A549 (cell line): ENCODE results near the gene TENM3. TPM values are rescaled to one million over a fixed set of nuclear protein-coding genes. Genes with fewer than 3 reads are reported as not detected.
A peak's percentile ranks its signal among the peaks of the same experiment; 100 is the strongest.

Source experiments
- ATAC-seq, 2 experiments: fragments of 200-7000 bp in 1 of 2; fragments of >200 bp in 1 of 2; cut with Nextera tagmentation in 1 of 2; cut with Tn5 transposase in 1 of 2; 3 replicates each; pipeline versions ENCODE4 v1.8.0 to v1.9.1; 2018 to 2020; ENCODE audit warnings: mild to moderate bottlenecking in 1 of 2, moderate library complexity in 1 of 2
- CTCF ChIA-PET: fragments of 300-600 bp; sonication (Branson Sonifier 250); formaldehyde crosslinking; extraction: SDS; loops from one replicate; lab custom pipeline; 2021; ENCODE audit warnings: antibody characterized with exemption, inconsistent platforms; lab: Yijun Ruan, JAX
- POLR2A ChIA-PET: fragments of 350-600 bp; formaldehyde crosslinking; extraction: SDS; loops from one replicate; lab custom pipeline; 2021; ENCODE audit warnings: antibody characterized with exemption, inconsistent platforms; lab: Yijun Ruan, JAX
- DNase-seq, 2 experiments: peaks; one replicate each; pipeline versions ENCODE4 v3.0.0 to v3.0.0-alpha.2; 2011 to 2016; ENCODE audit warnings: low read depth in 1 of 2, low spot score in 1 of 2
- FAIRE-seq: peaks from 2 replicates; lab custom pipeline; 2011; peaks lifted over from hg19 to GRCh38; lab: Jason Lieb, UNC
- H3K27ac ChIP-seq, 2 experiments: fragments of >200 bp; sonication (Bioruptor Twin); formaldehyde crosslinking; 3 replicates each; pipeline ENCODE4 v1.5.1; 2016 to 2017
- H3K4me1 ChIP-seq: fragments of >200 bp; sonication (Bioruptor Twin); formaldehyde crosslinking; 3 replicates; pipeline ENCODE4 v1.6.1; 2016
- H3K4me2 ChIP-seq: fragments of >200 bp; sonication (Bioruptor Twin); formaldehyde crosslinking; 3 replicates; pipeline ENCODE4 v1.6.1; 2016
- H3K4me3 ChIP-seq: fragments of >200 bp; sonication (Bioruptor Twin); formaldehyde crosslinking; 3 replicates; pipeline ENCODE4 v1.5.1; 2016
- H3K9me3 ChIP-seq: fragments of >200 bp; sonication (Bioruptor Twin); formaldehyde crosslinking; 3 replicates; pipeline ENCODE4 v1.6.1; 2016
- BHLHE40 ChIP-seq: IDR thresholded peaks from 2 replicates; pipeline ENCODE4 v1.6.1; 2012; ENCODE audit warnings: low read depth, low read length, inconsistent platforms
- CBX2 ChIP-seq: fragments of 200-600 bp; sonication (generic); IDR thresholded peaks from 2 replicates; pipeline ENCODE4 v1.6.1; 2016; ENCODE audit warnings: low read depth, mild to moderate bottlenecking, borderline replicate concordance
- CBX8 ChIP-seq: fragments of 200-600 bp; sonication (generic); IDR thresholded peaks from 2 replicates; pipeline ENCODE4 v1.6.1; 2016
- CEBPB ChIP-seq, 2 experiments: fragments of >200 bp in 1 of 2; sonication (Bioruptor Twin) in 1 of 2; formaldehyde crosslinking in 1 of 2; IDR thresholded peaks; 2 replicates each; pipeline ENCODE4 v1.6.1; 2012 to 2016
- CHD2 ChIP-seq: fragments of 150-350 bp; IDR thresholded peaks from 2 replicates; pipeline ENCODE4 v1.6.1; 2014; ENCODE audit warnings: low read length; ENCODE audit not compliant: partially characterized antibody
- FOSB ChIP-seq: fragments of 250-450 bp; sonication (Bioruptor Pico); IDR thresholded peaks from 2 replicates; pipeline ENCODE4 v1.5.0; 2020; ENCODE audit warnings: mild to moderate bottlenecking, moderate library complexity
- GATA3 ChIP-seq: IDR thresholded peaks from 2 replicates; pipeline ENCODE4 v1.6.1; 2012; ENCODE audit warnings: borderline replicate concordance
- JUN ChIP-seq, 2 experiments: fragments of >200 bp; sonication (Bioruptor Twin); formaldehyde crosslinking; IDR thresholded peaks; 2 replicates in 1 of 2; 3 replicates in 1 of 2; pipeline ENCODE4 v1.6.1; 2016 to 2017
- MAFK ChIP-seq: fragments of 450-650 bp; IDR thresholded peaks from 2 replicates; pipeline ENCODE4 v1.6.1; 2014; ENCODE audit not compliant: partially characterized antibody
- MAZ ChIP-seq: fragments of 150-350 bp; IDR thresholded peaks from 2 replicates; pipeline ENCODE4 v1.6.1; 2014; ENCODE audit warnings: antibody characterized with exemption, low read depth, low read length, borderline replicate concordance
- NFE2L2 ChIP-seq: fragments of 150-350 bp; conservative IDR thresholded peaks from 2 replicates; pipeline ENCODE4 v1.6.1; 2014; ENCODE audit warnings: low read length
- NPAS2 ChIP-seq: fragments of 250-450 bp; sonication (Bioruptor Pico); IDR thresholded peaks from 2 replicates; pipeline ENCODE4 v1.8.0; 2022; ENCODE audit warnings: mild to moderate bottlenecking, moderate library complexity, borderline replicate concordance
- NR3C1 ChIP-seq: fragments of >200 bp; sonication (Bioruptor Twin); formaldehyde crosslinking; IDR thresholded peaks from 3 replicates; pipeline ENCODE4 v1.6.1; 2017
- POLR2A ChIP-seq: IDR thresholded peaks from 2 replicates; pipeline ENCODE4 v1.6.1; 2012; ENCODE audit warnings: mild to moderate bottlenecking, low read length
- POLR2AphosphoS2 ChIP-seq: conservative IDR thresholded peaks from 2 replicates; pipeline ENCODE4 v1.6.1; 2012; ENCODE audit warnings: low read length, improper control_type of control experiment, inconsistent platforms
- RCOR1 ChIP-seq: fragments of 150-350 bp; IDR thresholded peaks from 2 replicates; pipeline ENCODE4 v1.6.1; 2014; ENCODE audit warnings: antibody characterized with exemption, low read length, low read depth
- REST ChIP-seq: fragments of 200-600 bp; sonication (generic); IDR thresholded peaks from 2 replicates; pipeline ENCODE4 v1.6.1; 2016; ENCODE audit warnings: antibody characterized with exemption, mild to moderate bottlenecking, moderate library complexity
- RNF2 ChIP-seq: fragments of 200-600 bp; sonication (generic); IDR thresholded peaks from 2 replicates; pipeline ENCODE4 v1.6.1; 2016; ENCODE audit warnings: low read depth, mild to moderate bottlenecking, antibody characterized with exemption, moderate library complexity, borderline replicate concordance
- TFCP2L1 ChIP-seq: fragments of 250-450 bp; sonication (Bioruptor Pico); IDR thresholded peaks from 2 replicates; pipeline ENCODE4 v1.5.0; 2021; ENCODE audit warnings: mild to moderate bottlenecking
- ZC3H11A ChIP-seq: fragments of 450-650 bp; IDR thresholded peaks from 2 replicates; pipeline ENCODE4 v1.6.1; 2014; ENCODE audit warnings: antibody characterized with exemption, mild to moderate bottlenecking
- ZFP36 ChIP-seq: fragments of 450-650 bp; IDR thresholded peaks from 2 replicates; pipeline ENCODE4 v1.6.1; 2014; ENCODE audit warnings: borderline replicate concordance; ENCODE audit not compliant: partially characterized antibody
- ZNF302 ChIP-seq: fragments of 250-450 bp; sonication (Bioruptor Pico); IDR thresholded peaks from 2 replicates; pipeline ENCODE4 v1.9.0; 2021; ENCODE audit warnings: inconsistent platforms, mild to moderate bottlenecking, moderate library complexity
- ZSCAN20 ChIP-seq: fragments of 250-450 bp; sonication (Bioruptor Pico); IDR thresholded peaks from 2 replicates; pipeline ENCODE4 v1.8.0; 2022; ENCODE audit warnings: mild to moderate bottlenecking, moderate library complexity
- WGBS: methylation state at CpG from one replicate; pipeline ENCODE4 v1.1.6; 2017; ENCODE audit errors: missing lambda C conversion rate; 5-methylcytosine and 5-hydroxymethylcytosine counted together
- polyA plus RNA-seq, 4 experiments: library from polyadenylated mRNA; depleted of rRNA in 3 of 4; stranded (reverse); fragments of >200 nt; fragmentation: RNase III in 1 of 4; extraction: RNeasy Plus Mini Kit Qiagen cat#74134 plus additional on column Dnase treatment in 1 of 4; gene quantifications; 2 replicates in 3 of 4; 3 replicates in 1 of 4; pipeline ENCODE4 v1.2.3, GENCODE V29; 2011 to 2017
- TF ChIP-seq, protein P1 (sequence below): fragments of 250-450 bp; sonication (Bioruptor Pico); IDR thresholded peaks from 2 replicates; pipeline ENCODE4 v1.5.0; 2020; ENCODE audit warnings: low read depth, mild to moderate bottlenecking, moderate library complexity
- TF ChIP-seq, protein P2 (sequence below): fragments of >200 bp; sonication (Bioruptor Twin); formaldehyde crosslinking; IDR thresholded peaks from 2 replicates; pipeline ENCODE4 v1.6.1; 2016
- TF ChIP-seq, protein P3 (sequence below): IDR thresholded peaks from 2 replicates; pipeline ENCODE4 v1.6.1; 2012; ENCODE audit warnings: low read depth, borderline replicate concordance

The TENM3 gene
- polyA plus RNA-seq, 2 of the 4 experiments (the other 2 are of a cell fraction), result 2.4 to 7.3 TPM

GRCh38 chr4:182202650-182203049, 40.6 kb upstream of the TENM3 start:
- Histone ChIP-seq H3K27ac (no peak overlapping the region), H3K9me3 (no peaks in the 10 kb centered on the region), H3K4me2 (no peak overlapping the region), H3K4me3 (no peak overlapping the region), H3K4me1 (peaks cover 16% of the 10 kb centered on the region)
- no peak for TF ChIP-seq CEBPB (IDR thresholded peaks at IDR 0.05)
- no peak for TF ChIP-seq CBX2
- no peak for TF ChIP-seq MAZ
- no peak for TF ChIP-seq CHD2
- TF ChIP-seq FOSB (CRISPR knock-in tag), result no peak
- TF ChIP-seq MAFK, result no peak
- no peak for TF ChIP-seq CBX8
- no peak for TF ChIP-seq ZFP36
- TF ChIP-seq BHLHE40, result no peak
- TF ChIP-seq JUN (IDR thresholded peaks at IDR 0.05), result no peak
- TF ChIP-seq, protein P1, sequence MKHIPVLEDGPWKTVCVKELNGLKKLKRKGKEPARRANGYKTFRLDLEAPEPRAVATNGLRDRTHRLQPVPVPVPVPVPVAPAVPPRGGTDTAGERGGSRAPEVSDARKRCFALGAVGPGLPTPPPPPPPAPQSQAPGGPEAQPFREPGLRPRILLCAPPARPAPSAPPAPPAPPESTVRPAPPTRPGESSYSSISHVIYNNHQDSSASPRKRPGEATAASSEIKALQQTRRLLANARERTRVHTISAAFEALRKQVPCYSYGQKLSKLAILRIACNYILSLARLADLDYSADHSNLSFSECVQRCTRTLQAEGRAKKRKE (CRISPR knock-in tag), result no peak
- TF ChIP-seq ZSCAN20 (CRISPR knock-in tag), result no peak
- TF ChIP-seq, protein P2, sequence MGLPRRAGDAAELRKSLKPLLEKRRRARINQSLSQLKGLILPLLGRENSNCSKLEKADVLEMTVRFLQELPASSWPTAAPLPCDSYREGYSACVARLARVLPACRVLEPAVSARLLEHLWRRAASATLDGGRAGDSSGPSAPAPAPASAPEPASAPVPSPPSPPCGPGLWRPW, result no peak
- TF ChIP-seq NR3C1, result no peak
- TF ChIP-seq POLR2AphosphoS2, result no peak
- CTCF ChIA-PET, result interaction anchor here (0.6 kb wide), 1 partner anchor 438 kb away, joined by 4 read pairs; no protein-coding TSS in a partner anchor
- no peak for ATAC-seq
- no peak for FAIRE-seq
- POLR2A ChIA-PET, result no interaction called here
- 67% methylated on average over 4 of the region's 8 CpGs for WGBS
- DNase-seq, result no peak

- Histone ChIP-seq H3K4me2 (no peak overlapping the region), H3K9me3 (no peaks in the 10 kb centered on the region), H3K27ac (0 out of 6 replicates have a peak overlapping the region, but pooled peaks of 1 of the 2 experiments have one; percentile 40), H3K4me3 (no peak overlapping the region), H3K4me1 (peaks cover 24% of the 10 kb centered on the region)
- WGBS, result 38% methylated on average over 8 of the region's 8 CpGs
- TF ChIP-seq REST, result no peak
- ATAC-seq (no peak), DNase-seq (no peak), FAIRE-seq (no peak)
- ChIA-PET CTCF (interaction anchor here (1.0 kb wide), 1 partner anchor 94 kb away, joined by 3 read pairs; no protein-coding TSS in a partner anchor), POLR2A (no interaction called here)
These were observed 39.3 kb upstream of the TENM3 start for GRCh38 chr4:182203872-182204411.

GRCh38 chr4:182205306-182205705, 37.9 kb upstream of the TENM3 start:
- no peak for TF ChIP-seq FOSB (CRISPR knock-in tag)
- TF ChIP-seq, protein P2, result no peak
- no peak for TF ChIP-seq JUN (IDR thresholded peaks at IDR 0.05)
- TF ChIP-seq GATA3, result no peak
- TF ChIP-seq, protein P3, sequence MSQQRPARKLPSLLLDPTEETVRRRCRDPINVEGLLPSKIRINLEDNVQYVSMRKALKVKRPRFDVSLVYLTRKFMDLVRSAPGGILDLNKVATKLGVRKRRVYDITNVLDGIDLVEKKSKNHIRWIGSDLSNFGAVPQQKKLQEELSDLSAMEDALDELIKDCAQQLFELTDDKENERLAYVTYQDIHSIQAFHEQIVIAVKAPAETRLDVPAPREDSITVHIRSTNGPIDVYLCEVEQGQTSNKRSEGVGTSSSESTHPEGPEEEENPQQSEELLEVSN, result no peak
- no peak for TF ChIP-seq NR3C1
- no peak for TF ChIP-seq ZC3H11A
- TF ChIP-seq ZNF302 (CRISPR knock-in tag), result no peak
- no peak for TF ChIP-seq TFCP2L1
- no peak for TF ChIP-seq NFE2L2
- no peak for TF ChIP-seq NPAS2 (CRISPR knock-in tag)
- TF ChIP-seq MAFK, result no peak
- TF ChIP-seq RNF2, result no peak
- no peak for TF ChIP-seq RCOR1
- no peak for TF ChIP-seq POLR2A
- peak overlapping the region in 1 of 2 experiments; percentile 63; a peak in 3 of 6 replicates for H3K27ac ChIP-seq
- no peaks in the 10 kb centered on the region for H3K9me3 ChIP-seq
- FAIRE-seq, result no peak
- ChIA-PET CTCF (no interaction called here), POLR2A (no interaction called here)
- H3K4me1 ChIP-seq, result peaks cover 28% of the 10 kb centered on the region
- no peak for DNase-seq
- WGBS, result 51% methylated on average over 9 of the region's 9 CpGs
- no peak for ATAC-seq
- no peak overlapping the region for H3K4me2 ChIP-seq
- H3K4me3 ChIP-seq, result no peak overlapping the region
